Activated CD4-positive, alpha-beta T cell treated with anti-CD3 and anti-CD28 coated beads for 36 hours (primary cell): ENCODE results near the gene CARD9. TPM values are rescaled to one million over a fixed set of nuclear protein-coding genes. Genes with fewer than 3 reads are reported as not detected.

Source experiments
- ATAC-seq: fragments of 200-7000 bp; cut with Tn5 transposase; one replicate; pipeline ENCODE4 v1.10.0; 2021; ENCODE audit warnings: mild to moderate bottlenecking, moderate library complexity
- CTCF ChIA-PET: fragments of 350-600 bp; sonication (Branson Sonifier 250); formaldehyde crosslinking; loops from one replicate; lab custom pipeline; 2021; ENCODE audit warnings: antibody characterized with exemption; lab: Charles Lee
- POLR2A ChIA-PET: fragments of 350-600 bp; sonication (Branson Sonifier 250); formaldehyde crosslinking; loops from one replicate; lab custom pipeline; 2021; ENCODE audit warnings: antibody characterized with exemption, inconsistent platforms; lab: Charles Lee
- DNase-seq: peaks from one replicate; pipeline ENCODE4 v3.0.0-alpha.2; 2020
- H3K27ac Mint-ChIP-seq: one replicate; pipeline ENCODE4 v1.8.0; 2021; ENCODE audit warnings: mixed read lengths
- H3K27me3 Mint-ChIP-seq: one replicate; pipeline ENCODE4 v1.8.0; 2021; ENCODE audit warnings: mixed read lengths
- H3K36me3 Mint-ChIP-seq: one replicate; pipeline ENCODE4 v1.8.0; 2021; ENCODE audit warnings: low read depth, mixed read lengths
- H3K4me1 Mint-ChIP-seq: one replicate; pipeline ENCODE4 v1.8.0; 2021; ENCODE audit warnings: mixed read lengths
- H3K4me3 Mint-ChIP-seq: one replicate; pipeline ENCODE4 v1.8.0; 2021; ENCODE audit warnings: mild to moderate bottlenecking, moderate library complexity, mixed read lengths
- H3K9me3 Mint-ChIP-seq: one replicate; pipeline ENCODE4 v1.8.0; 2021; ENCODE audit warnings: low read depth, mixed read lengths
- intact Hi-C, 2 experiments: fragments of 100-400 bp; cut with DNase I in 1 of 2; cut with micrococcal nuclease in 1 of 2; formaldehyde crosslinking; loops; one replicate each; pipeline versions ENCODE4 v1.14.2 to v1.15.1; 2022 to 2024; cut with DNase I, micrococcal nuclease
- total RNA-seq, 2 experiments: library from RNA; stranded (reverse); gene quantifications; one replicate each; pipeline ENCODE4 v1.2.3, GENCODE V29; 2021

CARD9 gene
- total RNA-seq, 2 experiments from 2014 or later, result 0.98 to 1.1 TPM

GRCh38 chr9:136361754-136362449 is 11.6 kb downstream of the CARD9 start:
- Mint-ChIP-seq H3K27ac (no peak overlapping the region), H3K27me3 (no peaks in the 10 kb centered on the region), H3K4me3 (no peak overlapping the region), H3K9me3 (no peaks in the 10 kb centered on the region), H3K36me3 (no peaks in the 10 kb centered on the region), H3K4me1 (peaks cover 10% of the 10 kb centered on the region)
- no peak for ATAC-seq
- CTCF ChIA-PET, result interaction anchor here (0.6 to 1.8 kb wide), 3 partner anchors 10 to 34 kb away, joined by 3 to 8 read pairs (median 5); no protein-coding TSS in a partner anchor
- intact Hi-C loops, result loop anchor here in 1 of 2 experiments (5.0 kb wide), 2 partner anchors 35 to 255 kb away; partner anchors contain the start of gene GPSM1
- POLR2A ChIA-PET, result interaction anchor here (1.0 kb wide), 1 partner anchor 41 kb away, joined by 4 read pairs; no protein-coding TSS in a partner anchor
- DNase-seq, result no peak

GRCh38 chr9:136361047-136361753 is 12.3 kb downstream of the CARD9 start:
- Mint-ChIP-seq H3K27me3 (no peaks in the 10 kb centered on the region), H3K4me3 (no peak overlapping the region), H3K27ac (no peak overlapping the region), H3K9me3 (no peaks in the 10 kb centered on the region), H3K4me1 (peaks cover 10% of the 10 kb centered on the region), H3K36me3 (no peaks in the 10 kb centered on the region)
- ChIA-PET POLR2A (interaction anchor here (1.0 kb wide), 1 partner anchor 42 kb away, joined by 4 read pairs; no protein-coding TSS in a partner anchor), CTCF (interaction anchor here (0.6 to 0.7 kb wide), 2 partner anchors 35 to 567 kb away, joined by 3 to 4 read pairs; no protein-coding TSS in a partner anchor)
- intact Hi-C loops, result loop anchor here in 1 of 2 experiments (5.0 kb wide), 2 partner anchors 34 to 254 kb away; partner anchors contain the start of gene GPSM1
- DNase-seq (no peak), ATAC-seq (no peak)

GRCh38 chr9:136359774-136360718 is 13.4 kb downstream of the CARD9 start:
- DNase-seq (no peak), ATAC-seq (no peak)
- intact Hi-C loops, result loop anchor here in 1 of 2 experiments (5.0 kb wide), 2 partner anchors 33 to 253 kb away; partner anchors contain the start of gene GPSM1
- ChIA-PET POLR2A (no interaction called here), CTCF (no interaction called here)
- peaks cover 10% of the 10 kb centered on the region for H3K4me1 Mint-ChIP-seq
- no peaks in the 10 kb centered on the region for H3K9me3 Mint-ChIP-seq
- no peak overlapping the region for H3K27ac Mint-ChIP-seq
- no peaks in the 10 kb centered on the region for H3K27me3 Mint-ChIP-seq
- no peak overlapping the region for H3K4me3 Mint-ChIP-seq
- no peaks in the 10 kb centered on the region for H3K36me3 Mint-ChIP-seq

- ATAC-seq (no peak), DNase-seq (no peak)
- H3K4me3 Mint-ChIP-seq, result no peak overlapping the region
- POLR2A ChIA-PET, result no interaction called here
- no peak overlapping the region for H3K27ac Mint-ChIP-seq
- CTCF ChIA-PET, result no interaction called here
- intact Hi-C loops, result no loop called here
- H3K27me3 Mint-ChIP-seq, result no peaks in the 10 kb centered on the region
- H3K36me3 Mint-ChIP-seq, result no peaks in the 10 kb centered on the region
- H3K9me3 Mint-ChIP-seq, result no peaks in the 10 kb centered on the region
- H3K4me1 Mint-ChIP-seq, result peaks cover 7% of the 10 kb centered on the region
Observed at GRCh38 chr9:136358888-136359287, 14.6 kb downstream of the CARD9 start.

GRCh38 chr9:136358016-136358415 is 15.5 kb downstream of the CARD9 start:
- DNase-seq, result no peak
- Mint-ChIP-seq H3K27me3 (no peaks in the 10 kb centered on the region), H3K27ac (no peak overlapping the region), H3K4me3 (no peak overlapping the region), H3K36me3 (no peaks in the 10 kb centered on the region), H3K9me3 (no peaks in the 10 kb centered on the region), H3K4me1 (peaks cover 5% of the 10 kb centered on the region)
- intact Hi-C loops, result no loop called here
- ChIA-PET POLR2A (no interaction called here), CTCF (no interaction called here)
- ATAC-seq, result no peak

- DNase-seq, result no peak
- no peaks in the 10 kb centered on the region for H3K9me3 Mint-ChIP-seq
- H3K4me1 Mint-ChIP-seq, result no peaks in the 10 kb centered on the region
- H3K36me3 Mint-ChIP-seq, result no peaks in the 10 kb centered on the region
- H3K27me3 Mint-ChIP-seq, result no peaks in the 10 kb centered on the region
- no peak overlapping the region for H3K27ac Mint-ChIP-seq
- ChIA-PET CTCF (no interaction called here), POLR2A (no interaction called here)
- intact Hi-C loops, result no loop called here
- H3K4me3 Mint-ChIP-seq, result no peak overlapping the region
- no peak for ATAC-seq
Observed at GRCh38 chr9:136357202-136357725, 16.2 kb downstream of the CARD9 start.

GRCh38 chr9:136355616-136356557 is 17.6 kb downstream of the CARD9 start:
- Mint-ChIP-seq H3K4me1 (no peaks in the 10 kb centered on the region), H3K27me3 (no peaks in the 10 kb centered on the region), H3K4me3 (no peak overlapping the region), H3K27ac (no peak overlapping the region), H3K9me3 (no peaks in the 10 kb centered on the region), H3K36me3 (no peaks in the 10 kb centered on the region)
- intact Hi-C loops, result no loop called here
- ATAC-seq, result no peak
- POLR2A ChIA-PET, result no interaction called here
- CTCF ChIA-PET, result interaction anchor here (0.6 to 0.7 kb wide), 2 partner anchors 9 to 97 kb away, joined by 3 read pairs; no protein-coding TSS in a partner anchor
- no peak for DNase-seq

- H3K4me1 Mint-ChIP-seq, result no peaks in the 10 kb centered on the region
- DNase-seq (no peak), ATAC-seq (no peak)
- no peak overlapping the region for H3K4me3 Mint-ChIP-seq
- intact Hi-C loops, result no loop called here
- H3K9me3 Mint-ChIP-seq, result no peaks in the 10 kb centered on the region
- H3K27ac Mint-ChIP-seq, result no peak overlapping the region
- ChIA-PET POLR2A (no interaction called here), CTCF (interaction anchor here (0.7 kb wide), 1 partner anchor 346 kb away, joined by 3 read pairs; no protein-coding TSS in a partner anchor)
- no peaks in the 10 kb centered on the region for H3K27me3 Mint-ChIP-seq
- H3K36me3 Mint-ChIP-seq, result no peaks in the 10 kb centered on the region
Observed at GRCh38 chr9:136354592-136355085, 18.8 kb downstream of the CARD9 start.

GRCh38 chr9:136353757-136354488 is 19.5 kb downstream of the CARD9 start:
- ATAC-seq (no peak), DNase-seq (no peak)
- no peaks in the 10 kb centered on the region for H3K9me3 Mint-ChIP-seq
- H3K27ac Mint-ChIP-seq, result no peak overlapping the region
- ChIA-PET CTCF (interaction anchor here (0.7 kb wide), 1 partner anchor 347 kb away, joined by 3 read pairs; no protein-coding TSS in a partner anchor), POLR2A (no interaction called here)
- intact Hi-C loops, result no loop called here
- H3K4me3 Mint-ChIP-seq, result no peak overlapping the region
- H3K4me1 Mint-ChIP-seq, result no peaks in the 10 kb centered on the region
- no peaks in the 10 kb centered on the region for H3K36me3 Mint-ChIP-seq
- H3K27me3 Mint-ChIP-seq, result no peaks in the 10 kb centered on the region
